K562 (cell line): ENCODE results near the gene PBX4. TPM values are rescaled to one million over a fixed set of nuclear protein-coding genes. Genes with fewer than 3 reads are reported as not detected.
A peak's percentile ranks its signal among the peaks of the same experiment; 100 is the strongest.

Experiments
- ATAC-seq: fragments of 200-7000 bp; cut with Tn5 transposase; 3 replicates; pipeline ENCODE4 v1.9.1; 2020; ENCODE audit warnings: moderate library complexity
- BruUV-seq: library from RNA; stranded (reverse); fragments of 400-500 nt; replicated peaks from 2 replicates; lab custom pipeline; 2021; lab: Mats Ljungman, UMichigan
- CTCF ChIA-PET: fragments of 300-600 bp; formaldehyde crosslinking; extraction: SDS; loops from one replicate; lab custom pipeline; 2021; ENCODE audit warnings: low intra/inter-chr PET ratio; lab: Yijun Ruan, JAX
- POLR2A ChIA-PET: fragments of 300-600, 350-650 bp; sonication (Branson Sonifier 250); formaldehyde crosslinking; extraction: SDS; loops from one replicate; lab custom pipeline; 2021; ENCODE audit warnings: antibody characterized with exemption, inconsistent platforms; lab: Yijun Ruan, JAX
- DNase-seq, 4 experiments: peaks; one replicate each; pipeline versions ENCODE4 v3.0.0 to v3.0.0-alpha.2; 2011 to 2018; ENCODE audit warnings: low spot score in 3 of 4, mixed read lengths in 3 of 4; ENCODE audit errors: extremely low read depth in 1 of 4
- FAIRE-seq: peaks from 2 replicates; lab custom pipeline; 2011; peaks lifted over from hg19 to GRCh38; lab: Jason Lieb, UNC
- H2AFZ ChIP-seq: 2 replicates; pipeline ENCODE4 v1.6.0; 2011; ENCODE audit warnings: low read depth, low read length, control low read depth, inconsistent platforms
- H3K27ac ChIP-seq: fragments of 200-600 bp; 3 replicates; pipeline ENCODE4 v1.8.0; 2011; ENCODE audit warnings: low read depth, mild to moderate bottlenecking, control low read depth, inconsistent platforms, low read length, moderate library complexity, mixed read lengths; ENCODE audit errors: extremely low read depth
- H3K27me3 ChIP-seq, 2 experiments: fragments of 300-600 bp in 1 of 2; 2 replicates in 1 of 2; 3 replicates in 1 of 2; pipeline versions ENCODE4 v1.6.0 to v1.8.0; 2011; ENCODE audit warnings: inconsistent platforms in 2 of 2, low read length in 2 of 2, mild to moderate bottlenecking in 1 of 2, mixed read lengths in 1 of 2, moderate library complexity in 1 of 2; ENCODE audit not compliant: control insufficient read depth in 2 of 2, insufficient read depth in 2 of 2
- H3K36me3 ChIP-seq: fragments of 300-600 bp; 3 replicates; pipeline ENCODE4 v1.8.0; 2011; ENCODE audit warnings: mild to moderate bottlenecking, low read length, inconsistent platforms; ENCODE audit not compliant: control insufficient read depth, insufficient read depth
- H3K4me1 ChIP-seq, 2 experiments: fragments of 200-600 bp in 1 of 2; replicated peaks in 1 of 2; 2 replicates in 1 of 2; 3 replicates in 1 of 2; pipeline versions ENCODE4 v1.5.1 to v1.8.0; 2011; ENCODE audit warnings: inconsistent platforms in 2 of 2, low read length in 2 of 2, mild to moderate bottlenecking in 1 of 2, mixed read lengths in 1 of 2, moderate library complexity in 1 of 2; ENCODE audit not compliant: control insufficient read depth in 2 of 2, insufficient read depth in 2 of 2
- H3K4me2 ChIP-seq: 2 replicates; pipeline ENCODE4 v1.6.1; 2011; ENCODE audit warnings: low read length, control low read depth, inconsistent platforms, mixed read lengths; ENCODE audit not compliant: insufficient read depth
- H3K4me3 ChIP-seq: fragments of 200-600 bp; sonication (generic), shearing (Covaris generic); 2 replicates; pipeline ENCODE4 v1.5.1; 2016; ENCODE audit warnings: control low read depth, inconsistent platforms
- H3K79me2 ChIP-seq: fragments of 200-600 bp; 3 replicates; pipeline ENCODE4 v1.8.0; 2011; ENCODE audit warnings: low read length, inconsistent platforms; ENCODE audit not compliant: control insufficient read depth, insufficient read depth
- H3K9ac ChIP-seq, 2 experiments: 2 replicates each; pipeline versions ENCODE4 v1.6.0 to v1.6.1; 2011; ENCODE audit warnings: low read depth in 2 of 2, low read length in 2 of 2, control low read depth in 1 of 2, inconsistent platforms in 1 of 2, mild to moderate bottlenecking in 1 of 2, mixed read lengths in 1 of 2; ENCODE audit not compliant: insufficient read depth in 1 of 2
- H3K9me1 ChIP-seq: one replicate; pipeline ENCODE4 v1.6.0; 2011; ENCODE audit warnings: inconsistent platforms, mild to moderate bottlenecking, low read length, moderate library complexity; ENCODE audit not compliant: control insufficient read depth, insufficient read depth
- H3K9me3 ChIP-seq: replicated peaks from 2 replicates; pipeline ENCODE4 v1.5.1; 2011; ENCODE audit warnings: low read depth, low read length, inconsistent platforms; ENCODE audit not compliant: control insufficient read depth, insufficient read depth
- H4K20me1 ChIP-seq: replicated peaks from 2 replicates; pipeline ENCODE4 v1.6.1; 2011; ENCODE audit warnings: low read length, inconsistent platforms, mixed read lengths; ENCODE audit not compliant: control insufficient read depth, insufficient read depth
- BRCA1 ChIP-seq, 2 experiments: fragments of 450-650 bp in 1 of 2; sonication (generic) in 1 of 2; formaldehyde crosslinking in 1 of 2; IDR thresholded peaks; 2 replicates each; pipeline versions ENCODE4 v1.5.0 to v1.6.1; 2017 to 2020; ENCODE audit warnings: mild to moderate bottlenecking in 1 of 2, missing genetic modification reagents in 1 of 2
- CBX3 ChIP-seq, 2 experiments: IDR thresholded peaks; 1 replicate in 1 of 2; 2 replicates in 1 of 2; pipeline ENCODE4 v1.6.1; 2012; ENCODE audit warnings: inconsistent platforms in 2 of 2, low read length in 2 of 2, borderline replicate concordance in 1 of 2, control low read depth in 1 of 2
- CREM ChIP-seq: IDR thresholded peaks from 2 replicates; pipeline ENCODE4 v1.6.1; 2014; ENCODE audit warnings: antibody characterized with exemption, low read depth
- ILF3 ChIP-seq: fragments of 450-650 bp; IDR thresholded peaks from 2 replicates; pipeline ENCODE4 v1.6.1; 2018; ENCODE audit warnings: antibody characterized with exemption, mild to moderate bottlenecking, moderate library complexity, borderline replicate concordance
- MAFK ChIP-seq: IDR thresholded peaks from 2 replicates; pipeline ENCODE4 v1.6.1; 2011; ENCODE audit warnings: low read length, improper control_type of control experiment
- PHB ChIP-seq: fragments of 250-450 bp; sonication (Bioruptor Pico); IDR thresholded peaks from 2 replicates; pipeline ENCODE4 v1.5.0; 2021
- XRCC5 ChIP-seq: fragments of 200-400 bp; formaldehyde crosslinking; IDR thresholded peaks from 2 replicates; pipeline ENCODE4 v1.6.1; 2017; ENCODE audit warnings: low read depth, mild to moderate bottlenecking, low read length
- ZBTB49 ChIP-seq: sonication (generic); formaldehyde crosslinking; IDR thresholded peaks from 2 replicates; pipeline ENCODE4 v1.8.0; 2022; ENCODE audit warnings: missing genetic modification reagents, mild to moderate bottlenecking, borderline replicate concordance
- ZNF146 ChIP-seq: IDR thresholded peaks from one replicate; pipeline ENCODE4 v1.6.1; 2018; ENCODE audit warnings: missing compliant biosample characterization; ENCODE audit not compliant: unreplicated experiment
- WGBS: fragments of 100-300 bp; shearing (Covaris generic); methylation state at CpG from one replicate; pipeline ENCODE4 v1.1.6; 2016; ENCODE audit warnings: low coverage, mixed read lengths; ENCODE audit not compliant: insufficient coverage; ENCODE audit errors: missing lambda C conversion rate; 5-methylcytosine and 5-hydroxymethylcytosine counted together
- in situ Hi-C: fragments of 300-500 bp; cut with MboI; formaldehyde crosslinking; loops from 4 replicates; pipeline ENCODE4 v1.15.0; 2018; ENCODE audit warnings: inconsistent platforms, mixed read lengths
- intact Hi-C: fragments of 100-400 bp; cut with micrococcal nuclease; formaldehyde crosslinking; loops from 2 replicates; pipeline ENCODE4 v1.14.2; 2022
- polyA plus RNA-seq, 8 experiments: library from polyadenylated mRNA; depleted of rRNA in 4 of 8; stranded (reverse) in 5 of 8; unstranded in 3 of 8; fragments of >200 nt; fragmentation: Nextera tagmentation in 2 of 8; fragmentation: Illumina TruSeq in 1 of 8; extraction: Ambion mirVana in 2 of 8; extraction: Trizol in 1 of 8; gene quantifications; 2 replicates each; pipeline versions ENCODE4 v1.2.1 to v1.2.3, GENCODE V29; 2011 to 2014; ENCODE audit warnings: inconsistent platforms in 1 of 8, missing spikeins in 1 of 8
- total RNA-seq, 7 experiments: library from RNA; depleted of rRNA in 6 of 7; stranded (reverse); fragments of >200 nt in 6 of 7; fragmentation: Illumina TruSeq in 2 of 7; extraction: Trizol in 2 of 7; gene quantifications; 2 replicates each; pipeline versions ENCODE4 v1.2.1 to v1.2.3, GENCODE V29; 2011 to 2021; ENCODE audit warnings: low replicate concordance in 1 of 7

PBX4 gene
- total and polyA plus RNA-seq, 9 of the 15 experiments (the other 6 are each of a cell fraction or from before 2014, with no cell fraction given), result 0.11 to 3.8 (median 1.6) TPM; not detected in 1

GRCh38 chr19:19563348-19563848 is 55.1 kb downstream of the PBX4 start:
- CTCF ChIA-PET, result interaction anchor here (0.7 kb wide), 1 partner anchor 80 kb away, joined by 4 read pairs; the partner anchor contains the start of gene GMIP
- 63% methylated on average over 13 of the region's 17 CpGs for WGBS

More at GRCh38 chr19:19563348-19563848, 55.1 kb downstream of the PBX4 start:
- FAIRE-seq, result no peak
- Histone ChIP-seq H3K27ac (no peak overlapping the region), H3K79me2 (no peaks in the 10 kb centered on the region), H3K9me1 (no peaks in the 10 kb centered on the region), H3K9me3 (no peaks in the 10 kb centered on the region), H3K4me1 (peaks cover 0 to 16% of the 10 kb centered on the region in 2 experiments; a peak in 2 of 5 replicates), H3K4me3 (no peak overlapping the region), H3K9ac (peak overlapping the region in 1 of 2 experiments; percentile 26; a peak in 1 of 4 replicates), H3K4me2 (no peak overlapping the region), H2AFZ (no peak overlapping the region), H3K27me3 (peaks cover 0 to 15% of the 10 kb centered on the region in 2 experiments; a peak in 3 of 5 replicates), H4K20me1 (peaks cover 7% of the 10 kb centered on the region; the same call in 1 of the 2 replicates), H3K36me3 (no peaks in the 10 kb centered on the region)
- no peak for TF ChIP-seq CBX3 (IDR thresholded peaks at IDR 0.05; ENCODE audit: borderline replicate concordance in 1 of 2, low read length in 2 of 2)
- TF ChIP-seq ILF3, result no peak
- no peak for TF ChIP-seq XRCC5
- TF ChIP-seq ZNF146, result no peak
- TF ChIP-seq BRCA1 (IDR thresholded peaks at IDR 0.05), result no peak
- TF ChIP-seq BRCA1 (CRISPR knock-in tag; IDR thresholded peaks at IDR 0.05), result no peak
- TF ChIP-seq CREM, result no peak
- TF ChIP-seq ZBTB49, result no peak
- no peak for TF ChIP-seq MAFK
- no peak for TF ChIP-seq PHB (CRISPR knock-in tag)
- BruUV-seq, result no TSS peak
- POLR2A ChIA-PET, result no interaction called here
- no peak for DNase-seq
- ATAC-seq, result no peak; the same call in 2 of the 3 replicates
- intact Hi-C loops, result loop anchor here (10.0 kb wide), 1 partner anchor 181 kb away; no protein-coding TSS in a partner anchor
- in situ Hi-C loops, result no loop called here
